HG03520 (cell line): ENCODE results near the gene CCDC148.

ENCODE experiments used
- ATAC-seq: cut with Tn5 transposase; IDR thresholded peaks from one replicate; pipeline ENCODE4 v1.9.1; 2021; ENCODE audit warnings: mild to moderate bottlenecking, moderate library complexity; ENCODE audit not compliant: unreplicated experiment

Gene CCDC148

GRCh38 chr2:158182676-158183295, 273.8 kb downstream of the CCDC148 start:
- no peak for ATAC-seq

DNA sequence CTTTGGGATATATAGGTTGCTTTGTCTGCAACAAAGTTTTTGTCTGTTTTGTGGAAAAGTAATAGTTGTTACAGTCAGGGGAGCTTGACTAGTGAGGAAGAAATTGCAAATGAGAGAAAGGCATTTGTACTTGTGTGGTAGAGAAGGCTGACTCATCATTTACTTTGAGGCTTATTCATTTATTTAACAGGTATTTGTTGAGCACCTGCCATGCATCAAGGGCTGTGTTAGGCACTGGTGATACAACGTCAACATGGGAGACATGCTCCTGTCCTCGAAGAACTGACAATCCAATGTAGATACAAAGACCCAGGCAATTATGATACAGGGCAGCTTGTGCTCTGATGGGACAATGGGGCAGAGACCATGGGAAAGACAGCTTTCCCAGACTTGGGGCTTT, 275.4 kb downstream of the CCDC148 start:
- ATAC-seq: no peak

GRCh38 chr2:158179660-158180059, 276.9 kb downstream of the CCDC148 start:
- ATAC-seq: peak; percentile 54

DNA sequence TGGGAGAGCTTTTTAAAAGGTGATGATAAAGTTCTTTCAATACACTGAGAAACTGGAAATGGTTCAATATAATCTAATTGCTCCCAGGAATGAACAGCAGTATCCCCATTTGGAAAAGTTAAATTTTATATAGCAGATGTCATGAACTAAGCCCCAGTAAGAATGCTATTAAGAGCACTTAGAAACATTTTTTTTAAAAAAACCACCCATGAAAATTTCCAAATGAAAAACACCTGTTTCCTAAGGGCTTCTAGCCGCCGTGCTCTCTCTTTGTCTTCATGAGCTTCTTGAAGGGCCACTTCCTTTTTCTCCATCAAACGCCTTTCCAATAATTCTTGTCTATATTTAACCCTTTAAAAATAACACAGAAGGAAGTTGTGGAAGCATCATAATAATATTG, 277.9 kb downstream of the CCDC148 start:
- no peak for ATAC-seq

- ATAC-seq: no peak
Observed at GRCh38 chr2:158174956-158175355, 281.6 kb downstream of the CCDC148 start.

DNA sequence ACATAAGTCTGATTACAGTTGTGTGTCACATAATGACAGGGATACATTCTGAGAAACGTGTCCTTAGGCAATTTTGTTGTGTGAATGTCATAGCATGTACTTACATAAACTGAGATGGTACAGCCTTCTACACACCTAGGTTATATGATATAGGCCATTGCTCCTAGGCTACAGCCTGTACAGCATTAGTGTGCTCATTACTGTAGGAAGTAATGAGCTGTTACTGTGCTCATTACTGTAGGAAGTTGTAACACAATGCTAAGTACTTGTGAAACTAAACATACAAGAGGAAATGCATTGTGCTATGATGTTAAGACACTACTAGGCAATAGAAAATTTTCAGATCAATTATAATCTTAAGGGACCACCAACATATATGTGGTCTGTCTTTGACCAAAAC, 282.1 kb downstream of the CCDC148 start:
- no peak for ATAC-seq

GRCh38 chr2:158172719-158173118, 283.8 kb downstream of the CCDC148 start:
- ATAC-seq: no peak

GRCh38 chr2:158154596-158154995, 302.0 kb downstream of the CCDC148 start:
- no peak for ATAC-seq

- ATAC-seq: no peak
Observed at GRCh38 chr2:158153270-158154015, 303.1 kb downstream of the CCDC148 start.

DNA sequence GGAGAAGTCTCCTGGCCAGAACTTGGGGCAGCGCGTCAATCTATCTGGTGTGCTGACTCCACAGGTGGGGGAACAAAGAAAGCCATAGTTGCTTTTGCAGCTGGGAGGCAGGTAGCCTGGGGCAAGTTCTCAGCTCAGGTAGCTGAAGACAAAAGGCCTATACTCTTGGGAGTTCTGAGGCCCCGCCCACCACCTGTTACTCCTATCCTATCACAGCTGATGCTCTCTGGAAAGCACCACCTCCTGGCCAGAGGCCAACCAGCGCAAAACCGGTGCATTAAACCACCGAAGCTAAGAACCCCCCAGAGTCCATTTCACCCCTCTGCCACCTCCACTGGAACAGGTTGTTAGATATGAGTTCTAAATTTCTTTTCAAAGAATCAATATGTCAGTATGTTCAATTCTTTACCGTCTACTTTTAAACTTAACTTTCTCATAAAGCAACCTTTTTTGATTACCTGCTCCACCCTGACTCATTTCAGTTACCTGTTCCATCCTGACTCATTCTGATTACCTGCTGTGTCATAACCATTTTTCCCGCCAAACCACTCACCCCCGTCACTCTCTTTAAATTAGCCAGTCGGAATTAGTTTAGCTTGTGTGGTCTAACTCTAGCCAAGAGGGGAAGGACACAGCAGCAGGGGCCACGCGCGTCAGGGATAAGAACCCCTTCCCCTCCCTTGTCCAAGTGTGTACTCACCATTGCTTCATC, 311.5 kb downstream of the CCDC148 start:
- ATAC-seq: no peak

- ATAC-seq: no peak
Observed at GRCh38 chr2:158143703-158144360, 312.7 kb downstream of the CCDC148 start.

DNA sequence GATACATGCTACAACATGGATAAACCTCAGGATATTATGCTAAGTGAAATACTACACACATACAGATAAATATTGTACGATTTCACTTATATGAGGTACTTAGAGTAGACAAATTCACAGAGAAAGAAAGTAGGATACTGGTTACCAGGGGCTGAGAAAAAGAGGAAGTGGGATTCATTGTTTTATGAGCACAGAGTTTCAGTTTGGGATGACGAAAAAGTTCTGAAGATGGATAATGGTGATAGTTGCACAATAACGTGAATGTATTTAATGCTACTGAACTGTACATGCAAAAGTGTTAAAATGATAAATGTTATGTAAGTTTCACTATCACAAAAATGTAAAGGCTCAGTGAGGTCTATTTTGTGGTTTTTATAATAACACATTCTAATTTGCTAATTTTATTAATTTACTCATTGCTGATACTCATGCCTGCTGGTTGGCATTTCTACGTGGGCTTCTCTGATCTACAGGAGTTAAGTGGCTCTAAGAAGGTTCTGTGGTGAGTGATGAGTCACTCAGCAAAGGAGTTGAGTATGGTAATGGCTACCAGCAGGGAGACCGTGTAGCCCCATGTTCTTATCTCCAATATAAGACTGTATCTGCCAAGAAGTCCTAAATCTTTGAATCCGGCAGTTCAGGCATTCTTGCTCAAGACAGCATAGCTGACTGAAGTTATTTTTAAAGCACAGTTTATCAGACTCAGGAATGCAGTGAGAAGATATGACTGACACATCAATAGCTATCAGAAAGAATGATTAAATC, 313.8 kb downstream of the CCDC148 start:
- ATAC-seq: peak; percentile 62

GRCh38 chr2:158142165-158142564, 314.4 kb downstream of the CCDC148 start:
- ATAC-seq: no peak

DNA sequence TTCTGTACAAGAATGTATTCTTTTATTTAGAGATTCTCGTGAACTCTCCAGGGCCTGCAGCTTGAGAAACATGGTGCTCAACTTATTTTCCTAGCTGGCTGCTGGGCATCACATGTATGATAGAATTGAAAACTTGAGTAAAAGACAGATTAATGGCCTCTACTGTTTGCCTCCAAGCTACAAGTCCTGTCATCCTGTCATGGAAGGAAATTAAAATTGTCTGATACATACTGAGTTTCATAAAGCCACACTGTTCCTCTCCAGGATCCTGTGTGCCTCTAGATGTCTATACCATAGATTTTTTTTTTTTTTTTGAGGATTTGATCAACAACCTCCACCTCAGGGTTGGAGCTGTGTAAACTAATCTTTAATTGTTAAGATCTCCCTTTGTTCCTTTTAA, 316.4 kb downstream of the CCDC148 start:
- ATAC-seq: no peak

DNA sequence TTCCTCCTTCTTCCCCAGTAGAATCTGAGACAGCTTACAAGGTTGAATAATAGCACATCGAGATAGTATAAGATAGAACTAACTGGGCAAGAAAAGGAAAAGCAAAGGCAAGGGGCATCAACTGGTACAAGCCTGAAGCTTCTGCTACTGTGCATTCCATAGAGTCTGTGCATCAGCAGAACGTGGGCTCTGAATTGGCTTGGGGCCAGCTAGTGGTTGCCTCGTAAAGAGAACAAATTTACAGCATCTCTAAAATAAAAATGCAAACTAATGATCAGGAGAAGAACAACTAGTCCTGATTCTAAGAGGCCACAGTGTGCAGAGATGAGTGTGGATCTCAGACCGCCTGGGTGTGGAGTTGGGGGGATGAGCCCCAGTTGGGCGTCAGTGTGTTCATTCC, 318.3 kb downstream of the CCDC148 start:
- no peak for ATAC-seq

DNA sequence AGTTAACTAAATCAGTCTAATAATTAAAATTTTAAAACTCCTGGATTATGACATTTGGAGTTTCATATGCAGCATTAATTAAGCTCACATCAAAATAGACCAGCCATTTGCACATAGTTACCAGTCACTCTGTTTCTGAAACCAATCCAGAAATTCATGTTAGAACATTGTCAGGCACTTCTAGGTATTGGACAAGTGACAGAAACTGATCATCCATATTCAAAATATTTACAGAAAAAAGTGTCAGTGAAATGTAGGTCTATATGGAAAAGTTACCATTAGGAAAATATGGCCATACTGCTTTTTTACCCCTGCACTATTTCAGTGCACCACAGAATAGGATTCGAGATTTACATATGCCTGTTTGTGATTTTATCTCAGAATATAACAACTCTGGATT, 321.5 kb downstream of the CCDC148 start:
- no peak for ATAC-seq

- no peak for ATAC-seq
Observed at GRCh38 chr2:158134655-158135054, 321.9 kb downstream of the CCDC148 start.

GRCh38 chr2:158134055-158134454, 322.5 kb downstream of the CCDC148 start:
- ATAC-seq: no peak

GRCh38 chr2:158131919-158132566, 324.5 kb downstream of the CCDC148 start:
- ATAC-seq: no peak

- ATAC-seq: no peak
Observed at GRCh38 chr2:158131483-158131912, 325.1 kb downstream of the CCDC148 start.
